ENCODE measurements around the gene PYGB.
"Not testable (repeated sequence)": the region's sequence is repeated elsewhere in the genome, so short reads cannot be mapped to it uniquely, and the experiment has no call there.

The PYGB gene

GRCh38 chr20:25297141-25297905 lies 49.4 kb downstream of the PYGB start:
- DNase-seq: no peak

GRCh38 chr20:25299806-25300205 lies 51.9 kb downstream of the PYGB start:
- peak; percentile 38 for DNase-seq

- peak; percentile 30 for DNase-seq
Observed at GRCh38 chr20:25300496-25301170, 52.7 kb downstream of the PYGB start.

- no peak for DNase-seq
Observed at GRCh38 chr20:25301357-25301920, 53.6 kb downstream of the PYGB start.

- no peak for DNase-seq
Observed at GRCh38 chr20:25302596-25302995, 54.7 kb downstream of the PYGB start.

GRCh38 chr20:25303292-25304024 lies 55.6 kb downstream of the PYGB start:
- no peak for DNase-seq

GRCh38 chr20:25304025-25304549 lies 56.2 kb downstream of the PYGB start:
- no peak for DNase-seq

- DNase-seq: no peak
Observed at GRCh38 chr20:25306991-25307903, 59.4 kb downstream of the PYGB start.

GRCh38 chr20:25308083-25308491 lies 60.2 kb downstream of the PYGB start:
- DNase-seq: no peak

GRCh38 chr20:25308671-25309394 lies 60.9 kb downstream of the PYGB start:
- DNase-seq: peak; percentile 73

GRCh38 chr20:25309395-25310267 lies 61.7 kb downstream of the PYGB start:
- DNase-seq: peak; percentile 63

- peak; percentile 89 for DNase-seq
Observed at GRCh38 chr20:25310268-25310920, 62.5 kb downstream of the PYGB start.

- peak; percentile 97 for DNase-seq
Observed at GRCh38 chr20:25310921-25311728, 63.2 kb downstream of the PYGB start.

GRCh38 chr20:25312716-25313115 lies 64.8 kb downstream of the PYGB start:
- not testable (repeated sequence) for DNase-seq

GRCh38 chr20:25313593-25313992 lies 65.7 kb downstream of the PYGB start:
- no peak for DNase-seq

GRCh38 chr20:25314497-25315417 lies 66.9 kb downstream of the PYGB start:
- no peak for DNase-seq

- DNase-seq: no peak
Observed at GRCh38 chr20:25315418-25316210, 67.7 kb downstream of the PYGB start.
